H1 (cell line): ENCODE results near the gene TSEN54. TPM values are rescaled to one million over a fixed set of nuclear protein-coding genes. Genes with fewer than 3 reads are reported as not detected.

Experiments used
- CTCF ChIA-PET: fragments of 300-600 bp; sonication (Branson Sonifier 250); formaldehyde crosslinking; loops from one replicate; lab custom pipeline; 2021; ENCODE audit not compliant: partially characterized antibody; lab: Charles Lee
- POLR2A ChIA-PET: fragments of 300-600 bp; sonication (Branson Sonifier 250); formaldehyde crosslinking; loops from one replicate; lab custom pipeline; 2021; ENCODE audit warnings: inconsistent platforms; ENCODE audit not compliant: partially characterized antibody; lab: Charles Lee
- DNase-seq, 2 experiments: peaks; one replicate each; pipeline versions ENCODE4 v3.0.0 to v3.0.0-alpha.2; 2010 to 2022; ENCODE audit warnings: low spot score in 2 of 2, low read depth in 1 of 2, mixed read lengths in 1 of 2
- FAIRE-seq: peaks from 2 replicates; lab custom pipeline; 2011; peaks lifted over from hg19 to GRCh38; lab: Jason Lieb, UNC
- H2AFZ ChIP-seq: 2 replicates; pipeline ENCODE4 v1.8.1; 2012; ENCODE audit warnings: low read length, inconsistent platforms
- H2AK5ac ChIP-seq: 2 replicates; pipeline ENCODE4 v1.6.1; 2013; ENCODE audit warnings: low read depth, low read length
- H2BK120ac ChIP-seq: replicated peaks from 2 replicates; pipeline ENCODE3; 2013; ENCODE audit warnings: low read depth, low read length, inconsistent platforms
- H2BK12ac ChIP-seq: 2 replicates; pipeline ENCODE4 v1.6.1; 2013; ENCODE audit warnings: low read depth, low read length
- H2BK15ac ChIP-seq: 2 replicates; pipeline ENCODE4 v1.6.1; 2013; ENCODE audit warnings: low read length
- H2BK20ac ChIP-seq: 2 replicates; pipeline ENCODE4 v1.6.1; 2013; ENCODE audit warnings: low read length
- H2BK5ac ChIP-seq: 2 replicates; pipeline ENCODE4 v1.6.1; 2013; ENCODE audit warnings: low read depth, low read length
- H3K14ac ChIP-seq: 2 replicates; pipeline ENCODE4 v1.6.1; 2013; ENCODE audit warnings: inconsistent platforms; ENCODE audit not compliant: insufficient read length
- H3K18ac ChIP-seq: 2 replicates; pipeline ENCODE4 v1.6.1; 2013; ENCODE audit warnings: low read length; ENCODE audit errors: extremely low read depth
- H3K23ac ChIP-seq: 2 replicates; pipeline ENCODE4 v1.6.1; 2013; ENCODE audit warnings: inconsistent platforms; ENCODE audit not compliant: insufficient read length
- H3K23me2 ChIP-seq: 2 replicates; pipeline ENCODE4 v1.6.1; 2013; ENCODE audit warnings: low read depth, low read length
- H3K27ac ChIP-seq: 2 replicates; pipeline ENCODE4 v1.6.1; 2011; ENCODE audit warnings: low read depth, low read length, inconsistent platforms
- H3K27me3 ChIP-seq, 4 experiments: replicated peaks in 1 of 4; 1 replicate in 1 of 4; 2 replicates in 3 of 4; pipeline versions ENCODE4 v1.6.1 to v1.8.1; 2011 to 2013; ENCODE audit warnings: low read length in 3 of 4, mild to moderate bottlenecking in 3 of 4, inconsistent platforms in 2 of 4, mixed read lengths in 2 of 4, moderate library complexity in 1 of 4; ENCODE audit not compliant: control insufficient read depth in 3 of 4, insufficient read depth in 3 of 4; ENCODE audit errors: extremely low read depth in 1 of 4
- H3K36me3 ChIP-seq, 4 experiments: 2 replicates each; pipeline versions ENCODE4 v1.6.1 to v1.8.1; 2011 to 2013; ENCODE audit warnings: mild to moderate bottlenecking in 4 of 4, low read length in 3 of 4, moderate library complexity in 2 of 4, control low read depth in 1 of 4, inconsistent platforms in 1 of 4; ENCODE audit not compliant: insufficient read depth in 4 of 4, control insufficient read depth in 2 of 4
- H3K4ac ChIP-seq: replicated peaks from 2 replicates; pipeline ENCODE3; 2013; ENCODE audit warnings: low read length, low read depth, mixed read lengths, inconsistent platforms; ENCODE audit not compliant: insufficient read length
- H3K4me1 ChIP-seq, 4 experiments: replicated peaks in 1 of 4; 1 replicate in 1 of 4; 2 replicates in 3 of 4; pipeline versions ENCODE4 v1.6.1 to v1.8.1; 2011 to 2013; ENCODE audit warnings: low read length in 3 of 4, inconsistent platforms in 2 of 4, mixed read lengths in 1 of 4; ENCODE audit not compliant: insufficient read depth in 4 of 4, control insufficient read depth in 3 of 4
- H3K4me2 ChIP-seq, 2 experiments: 2 replicates each; pipeline versions ENCODE4 v1.6.1 to v1.8.1; 2011 to 2013; ENCODE audit warnings: low read depth in 2 of 2, low read length in 2 of 2, control low read depth in 1 of 2, inconsistent platforms in 1 of 2, mild to moderate bottlenecking in 1 of 2; ENCODE audit not compliant: insufficient read depth in 1 of 2
- H3K4me3 ChIP-seq, 4 experiments: fragments of 200-600, 300-600 bp in 1 of 4; sonication (generic), shearing (Covaris generic), sonication (Bioruptor Twin) in 1 of 4; 2 replicates each; pipeline versions ENCODE4 v1.5.1 to v1.8.1; 2011 to 2016; ENCODE audit warnings: low read length in 4 of 4, low read depth in 3 of 4, control low read depth in 2 of 4, inconsistent platforms in 2 of 4, mild to moderate bottlenecking in 2 of 4, mixed read lengths in 1 of 4, moderate library complexity in 1 of 4; ENCODE audit not compliant: insufficient read depth in 2 of 4; ENCODE audit errors: extremely low read depth in 1 of 4
- H3K56ac ChIP-seq: replicated peaks from 2 replicates; pipeline ENCODE3; 2013; ENCODE audit warnings: low read depth, mild to moderate bottlenecking, mixed read lengths, low read length, inconsistent platforms; ENCODE audit not compliant: insufficient read length
- H3K79me1 ChIP-seq: 2 replicates; pipeline ENCODE4 v1.6.1; 2013; ENCODE audit warnings: low read depth, low read length, control low read depth
- H3K79me2 ChIP-seq, 2 experiments: 2 replicates each; pipeline versions ENCODE4 v1.6.1 to v1.8.1; 2012 to 2013; ENCODE audit warnings: low read length in 2 of 2, mild to moderate bottlenecking in 2 of 2, inconsistent platforms in 1 of 2; ENCODE audit not compliant: insufficient read depth in 2 of 2, control insufficient read depth in 1 of 2
- H3K9ac ChIP-seq, 4 experiments: replicated peaks in 1 of 4; 1 replicate in 1 of 4; 2 replicates in 3 of 4; pipeline versions ENCODE4 v1.6.1 to v1.8.1; 2011 to 2013; ENCODE audit warnings: low read depth in 3 of 4, low read length in 3 of 4, control low read depth in 2 of 4, mild to moderate bottlenecking in 2 of 4, moderate library complexity in 2 of 4, inconsistent platforms in 1 of 4; ENCODE audit errors: extremely low read depth in 1 of 4
- H3K9me3 ChIP-seq, 2 experiments: 2 replicates each; pipeline versions ENCODE4 v1.6.1 to v1.8.1; 2012 to 2013; ENCODE audit warnings: mild to moderate bottlenecking in 2 of 2, moderate library complexity in 2 of 2, control low read depth in 1 of 2, inconsistent platforms in 1 of 2, low read depth in 1 of 2, low read length in 1 of 2, mixed read lengths in 1 of 2; ENCODE audit not compliant: insufficient read depth in 2 of 2
- H4K20me1 ChIP-seq, 2 experiments: replicated peaks in 1 of 2; 2 replicates each; pipeline versions ENCODE3 to v1.8.1; 2011 to 2013; ENCODE audit warnings: inconsistent platforms in 2 of 2, low read length in 2 of 2, mild to moderate bottlenecking in 1 of 2; ENCODE audit not compliant: insufficient read depth in 2 of 2, control insufficient read depth in 1 of 2
- H4K5ac ChIP-seq: 2 replicates; pipeline ENCODE4 v1.6.1; 2013; ENCODE audit warnings: low read length, low read depth, mixed read lengths, inconsistent platforms; ENCODE audit not compliant: insufficient read length
- H4K8ac ChIP-seq: 2 replicates; pipeline ENCODE4 v1.8.0; 2013; ENCODE audit warnings: mild to moderate bottlenecking, moderate library complexity, low read length, inconsistent platforms; ENCODE audit not compliant: insufficient read depth; ENCODE audit errors: extremely low read depth
- H4K91ac ChIP-seq: replicated peaks from 2 replicates; pipeline ENCODE3; 2013; ENCODE audit warnings: low read length, mixed read lengths, inconsistent platforms; ENCODE audit not compliant: insufficient read length
- YY1 ChIP-seq: IDR thresholded peaks from 2 replicates; pipeline ENCODE4 v1.6.1; 2011; ENCODE audit warnings: low read depth, mild to moderate bottlenecking, low read length
- WGBS, 2 experiments: shearing (Covaris generic) in 1 of 2; methylation state at CpG; one replicate each; pipeline versions ENCODE4 v1.1.6 to v1.1.7; 2013 to 2015; ENCODE audit warnings: low lambda C conversion rate in 2 of 2, mixed read lengths in 2 of 2, inconsistent platforms in 1 of 2, low coverage in 1 of 2, missing lambda C conversion rate in 1 of 2; ENCODE audit not compliant: insufficient replicate concordance in 2 of 2, insufficient coverage in 1 of 2, insufficient read length in 1 of 2; ENCODE audit errors: extremely low coverage in 1 of 2, missing lambda C conversion rate in 1 of 2; 5-methylcytosine and 5-hydroxymethylcytosine counted together
- polyA plus RNA-seq, 7 experiments: library from polyadenylated mRNA; depleted of rRNA in 3 of 7; stranded (reverse) in 5 of 7; unstranded in 2 of 7; fragments of >200 nt in 5 of 7; fragments of 200-250 nt in 2 of 7; gene quantifications; 1 replicate in 5 of 7; 2 replicates in 1 of 7; 4 replicates in 1 of 7; pipeline versions ENCODE4 v1.2.1 to v1.2.3, GENCODE V29; 2011 to 2013; ENCODE audit warnings: missing spikeins in 2 of 7, mixed read lengths in 2 of 7
- total RNA-seq: library from RNA; stranded (reverse); fragmentation: NEBNext Ultra II Directional; extraction: Animal tissue kit (Norgen Biotek cat#: 25700); gene quantifications from 2 replicates; pipeline ENCODE4 v1.2.1, GENCODE V29; 2021

TSEN54 gene
- total and polyA plus RNA-seq, 2 of the 8 experiments (the other 6 are each of a cell fraction or from before 2014, with no cell fraction given): 43.6 to 60.3 TPM

- no peak overlapping the region for H2AFZ ChIP-seq
- 91% methylated on average over 16 of the region's 21 CpGs; no CpG with 5 or more reads in 1 of the 2 experiments for WGBS, 2 experiments
- no peak overlapping the region for H2BK20ac ChIP-seq
- H4K8ac ChIP-seq: no peak overlapping the region
- no peak overlapping the region for H4K91ac ChIP-seq
- no peak overlapping the region for H3K4ac ChIP-seq
- H3K36me3 ChIP-seq: peaks cover 3 to 11% (median 9%) of the 10 kb centered on the region in 4 experiments; a peak in 6 of 8 replicates
- H2AK5ac ChIP-seq: no peak overlapping the region
- ChIA-PET CTCF (interaction anchor here (0.5 to 8.2 kb wide), 17 partner anchors 7 to 258 kb away, joined by 3 to 67 read pairs (median 3); partner anchors contain the start of gene TMEM94), POLR2A (interaction anchor here (0.7 to 6.4 kb wide), 9 partner anchors 12 to 267 kb away, joined by 3 to 35 read pairs (median 5); partner anchors contain the start of genes GGA3, LLGL2, MRPS7 and TMEM94)
- no peak overlapping the region for H3K4me2 ChIP-seq
- no peak overlapping the region for H4K5ac ChIP-seq
- TF ChIP-seq YY1: no peak
- peaks cover 0 to 9% of the 10 kb centered on the region in 2 experiments for H4K20me1 ChIP-seq
- no peak overlapping the region for H2BK5ac ChIP-seq
- DNase-seq (no peak), FAIRE-seq (no peak)
- H3K23me2 ChIP-seq: no peaks in the 10 kb centered on the region
- no peak overlapping the region for H3K27ac ChIP-seq
- H2BK120ac ChIP-seq: no peak overlapping the region
- no peaks in the 10 kb centered on the region for H3K4me1 ChIP-seq
- no peak overlapping the region for H2BK15ac ChIP-seq
- no peak overlapping the region for H3K23ac ChIP-seq
- H3K27me3 ChIP-seq: no peaks in the 10 kb centered on the region
- H3K9ac ChIP-seq: no peak overlapping the region
- H3K14ac ChIP-seq: no peak overlapping the region
- H3K4me3 ChIP-seq: no peak overlapping the region
- no peak overlapping the region for H3K18ac ChIP-seq
- no peak overlapping the region for H2BK12ac ChIP-seq
- no peaks in the 10 kb centered on the region for H3K79me2 ChIP-seq
- H3K56ac ChIP-seq: no peak overlapping the region
- H3K79me1 ChIP-seq: no peaks in the 10 kb centered on the region
- no peaks in the 10 kb centered on the region for H3K9me3 ChIP-seq
Observed at GRCh38 chr17:75498039-75498725, 18.1 kb upstream of the TSEN54 start.
